NOMO-1 (cell line): ENCODE data around the gene SMARCD3.

Experiments
- DNase-seq, 2 experiments: peaks; one replicate each; lab custom pipeline; 2025; ENCODE audit not compliant: unreplicated experiment in 2 of 2; lab: John Stamatoyannopoulos, UW

Gene SMARCD3

GRCh38 chr7:151248346-151249033, at the start of gene SMARCD3:
TSS of gene SMARCD3 (minus strand) at chr7:151248694. CDS start at chr7:151248562, 132 bp downstream.
- no peak for DNase-seq

GRCh38 chr7:151296202-151296992, 47.9 kb upstream of the SMARCD3 start:
- no peak for DNase-seq

- no peak for DNase-seq
Measured at GRCh38 chr7:151292850-151293249, 44.4 kb upstream of the SMARCD3 start.

- DNase-seq, result no peak
Measured at GRCh38 chr7:151291206-151291605, 42.7 kb upstream of the SMARCD3 start.

GRCh38 chr7:151290355-151290760, 41.9 kb upstream of the SMARCD3 start:
- no peak for DNase-seq

GRCh38 chr7:151289891-151290290, 41.4 kb upstream of the SMARCD3 start:
- peak in 1 of 2 experiments; percentile 21 for DNase-seq

- DNase-seq, result no peak
Measured at GRCh38 chr7:151286148-151286547, 37.7 kb upstream of the SMARCD3 start.

- no peak for DNase-seq
Measured at GRCh38 chr7:151283302-151283701, 34.8 kb upstream of the SMARCD3 start.

GRCh38 chr7:151282111-151282510, 33.6 kb upstream of the SMARCD3 start:
- no peak for DNase-seq

GRCh38 chr7:151281686-151282085, 33.2 kb upstream of the SMARCD3 start:
- DNase-seq, result no peak

GRCh38 chr7:151280388-151281019, 32.0 kb upstream of the SMARCD3 start:
- no peak for DNase-seq

- DNase-seq, result no peak
Measured at GRCh38 chr7:151279868-151280267, 31.4 kb upstream of the SMARCD3 start.

- no peak for DNase-seq
Measured at GRCh38 chr7:151278949-151279348, 30.5 kb upstream of the SMARCD3 start.

GRCh38 chr7:151277631-151278030, 29.1 kb upstream of the SMARCD3 start:
- DNase-seq, result no peak

GRCh38 chr7:151276666-151277590, 28.4 kb upstream of the SMARCD3 start:
- DNase-seq, result peak in 1 of 2 experiments; percentile 32

GRCh38 chr7:151275813-151276577, 27.5 kb upstream of the SMARCD3 start:
- DNase-seq, result no peak

- DNase-seq, result no peak
Measured at GRCh38 chr7:151274936-151275812, 26.7 kb upstream of the SMARCD3 start.

GRCh38 chr7:151274396-151274795, 25.9 kb upstream of the SMARCD3 start:
- DNase-seq, result no peak
